Measurements from ENCODE around the gene CNIH4.

DNA sequence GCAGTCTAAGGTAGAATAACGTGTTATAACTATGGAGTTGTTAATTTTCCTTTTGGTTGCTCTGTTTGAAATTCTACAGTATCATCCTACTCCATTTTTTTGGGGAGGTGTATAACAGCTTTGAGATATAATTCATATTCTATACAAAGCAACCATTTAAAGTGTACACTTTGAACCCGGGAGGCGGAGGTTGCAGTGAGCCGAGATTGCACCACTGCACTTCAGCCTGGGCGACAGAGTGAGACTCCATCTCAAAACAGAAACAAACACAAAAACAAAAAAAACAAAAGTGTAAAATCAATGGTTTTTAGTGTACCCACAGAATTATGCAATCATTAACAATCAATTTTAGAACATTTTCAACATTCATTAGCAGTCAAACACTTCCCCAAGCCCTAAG, 33.8 kb downstream of the CNIH4 start:
- TF ChIP-seq, protein P1, sequence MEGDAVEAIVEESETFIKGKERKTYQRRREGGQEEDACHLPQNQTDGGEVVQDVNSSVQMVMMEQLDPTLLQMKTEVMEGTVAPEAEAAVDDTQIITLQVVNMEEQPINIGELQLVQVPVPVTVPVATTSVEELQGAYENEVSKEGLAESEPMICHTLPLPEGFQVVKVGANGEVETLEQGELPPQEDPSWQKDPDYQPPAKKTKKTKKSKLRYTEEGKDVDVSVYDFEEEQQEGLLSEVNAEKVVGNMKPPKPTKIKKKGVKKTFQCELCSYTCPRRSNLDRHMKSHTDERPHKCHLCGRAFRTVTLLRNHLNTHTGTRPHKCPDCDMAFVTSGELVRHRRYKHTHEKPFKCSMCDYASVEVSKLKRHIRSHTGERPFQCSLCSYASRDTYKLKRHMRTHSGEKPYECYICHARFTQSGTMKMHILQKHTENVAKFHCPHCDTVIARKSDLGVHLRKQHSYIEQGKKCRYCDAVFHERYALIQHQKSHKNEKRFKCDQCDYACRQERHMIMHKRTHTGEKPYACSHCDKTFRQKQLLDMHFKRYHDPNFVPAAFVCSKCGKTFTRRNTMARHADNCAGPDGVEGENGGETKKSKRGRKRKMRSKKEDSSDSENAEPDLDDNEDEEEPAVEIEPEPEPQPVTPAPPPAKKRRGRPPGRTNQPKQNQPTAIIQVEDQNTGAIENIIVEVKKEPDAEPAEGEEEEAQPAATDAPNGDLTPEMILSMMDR (conservative IDR thresholded peaks at IDR 0.05): no peak
- TF ChIP-seq EZH2 (IDR thresholded peaks at IDR 0.05; ENCODE audit: low read depth): no peak

Data from PC-9 (cell line).